Small intestine (tissue), 7 donors: Measurements from ENCODE around the gene GLUL. TPM values are rescaled to one million over a fixed set of nuclear protein-coding genes. Genes with fewer than 3 reads are reported as not detected.
A peak's percentile ranks its signal among the peaks of the same experiment; 100 is the strongest.

Experiments used
- DNase-seq, 2 donors: peaks; one replicate each; pipeline versions ENCODE4 v3.0.0 to v3.0.0-alpha.2; 2013
- FAIRE-seq: peaks from 2 replicates; lab custom pipeline; 2012; peaks lifted over from hg19 to GRCh38; lab: Jason Lieb, UNC
- H3K27ac ChIP-seq, 3 donors: one replicate each; pipeline ENCODE4 v1.5.1; 2013; ENCODE audit warnings: low read length in 2 of 3, mild to moderate bottlenecking in 2 of 3, control low read depth in 1 of 3, inconsistent platforms in 1 of 3, low read depth in 1 of 3, moderate library complexity in 1 of 3
- H3K27me3 ChIP-seq, 3 donors: one replicate each; pipeline ENCODE4 v1.6.1; 2013; ENCODE audit warnings: low read length in 3 of 3, inconsistent platforms in 1 of 3; ENCODE audit not compliant: control insufficient read depth in 3 of 3, insufficient read depth in 3 of 3
- H3K36me3 ChIP-seq, 3 donors: one replicate each; pipeline ENCODE4 v1.6.1; 2013; ENCODE audit warnings: low read length in 3 of 3, inconsistent platforms in 1 of 3, low read depth in 1 of 3, mild to moderate bottlenecking in 1 of 3, moderate library complexity in 1 of 3; ENCODE audit not compliant: control insufficient read depth in 3 of 3, insufficient read depth in 2 of 3
- H3K4me1 ChIP-seq, 3 donors: one replicate each; pipeline ENCODE4 v1.6.1; 2013; ENCODE audit warnings: low read length in 2 of 3, inconsistent platforms in 1 of 3, low read depth in 1 of 3, mild to moderate bottlenecking in 1 of 3, moderate library complexity in 1 of 3; ENCODE audit not compliant: control insufficient read depth in 3 of 3, insufficient read depth in 2 of 3
- H3K4me3 ChIP-seq, 3 donors: one replicate each; pipeline ENCODE4 v1.5.1; 2013; ENCODE audit warnings: low read length in 3 of 3, control low read depth in 1 of 3, inconsistent platforms in 1 of 3, low read depth in 1 of 3, mild to moderate bottlenecking in 1 of 3, moderate library complexity in 1 of 3
- H3K9me3 ChIP-seq, 2 donors: one replicate each; pipeline ENCODE4 v1.6.1; 2013; ENCODE audit warnings: low read depth in 1 of 2, low read length in 1 of 2; ENCODE audit not compliant: control insufficient read depth in 2 of 2, insufficient read depth in 1 of 2
- WGBS, 3 donors: extraction: QIAGEN DNeasy Blood & Tissue Kit; methylation state at CpG; one replicate each; pipeline ENCODE4 v1.1.7; 2013; 5-methylcytosine and 5-hydroxymethylcytosine counted together
- polyA plus RNA-seq, 4 donors: library from polyadenylated mRNA; stranded (reverse) in 3 of 4; unstranded in 1 of 4; fragments of 200-250 nt in 3 of 4; fragments of 120-200 nt in 1 of 4; gene quantifications; one replicate each; pipeline versions ENCODE4 v1.2.1 to v1.2.3, GENCODE V29; 2013
- donor health status: healthy with polysubstance abuse.
- donor health status: control.
- donor health status: control.
- donor health status: Bipolar disorder and iron deficiency.
- donor health status: healthy.

GLUL gene
- polyA plus RNA-seq, 4 donors, result 75.8 to 422 (median 153) TPM

DNA sequence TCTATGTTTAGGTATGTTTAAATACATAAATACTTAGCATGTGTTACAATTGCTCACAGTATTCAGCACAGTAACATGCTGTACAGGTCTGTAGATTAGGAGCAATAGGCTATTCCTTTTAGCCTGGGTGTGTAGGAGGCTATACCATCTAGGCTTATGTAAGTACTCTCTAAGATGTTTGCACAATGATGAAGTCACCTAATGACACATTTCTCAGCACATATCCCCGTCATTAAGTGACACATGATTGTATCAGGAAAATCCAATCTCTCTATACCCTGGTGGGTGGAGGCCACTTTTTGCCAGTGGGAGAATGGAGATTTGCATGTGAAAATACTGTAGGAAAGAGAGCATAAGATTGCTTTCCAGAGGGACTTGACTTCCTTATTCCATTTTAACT, 14.4 kb upstream of the GLUL start:
- FAIRE-seq (no peak), DNase-seq (peak in 1 of 2 donors; percentile 9)
- H3K4me1 ChIP-seq, result no peaks in the 10 kb centered on the region
- no peak overlapping the region for H3K4me3 ChIP-seq
- H3K9me3 ChIP-seq, result peaks cover 0 to 8% of the 10 kb centered on the region in 2 donors
- H3K27me3 ChIP-seq, result peaks cover 0 to 3% (median 0%) of the 10 kb centered on the region in 3 donors
- 17 to 63% (median 37%) methylated on average over 1 of the region's 1 CpG for WGBS, 3 donors
- no peaks in the 10 kb centered on the region for H3K36me3 ChIP-seq
- H3K27ac ChIP-seq, result no peak overlapping the region

DNA sequence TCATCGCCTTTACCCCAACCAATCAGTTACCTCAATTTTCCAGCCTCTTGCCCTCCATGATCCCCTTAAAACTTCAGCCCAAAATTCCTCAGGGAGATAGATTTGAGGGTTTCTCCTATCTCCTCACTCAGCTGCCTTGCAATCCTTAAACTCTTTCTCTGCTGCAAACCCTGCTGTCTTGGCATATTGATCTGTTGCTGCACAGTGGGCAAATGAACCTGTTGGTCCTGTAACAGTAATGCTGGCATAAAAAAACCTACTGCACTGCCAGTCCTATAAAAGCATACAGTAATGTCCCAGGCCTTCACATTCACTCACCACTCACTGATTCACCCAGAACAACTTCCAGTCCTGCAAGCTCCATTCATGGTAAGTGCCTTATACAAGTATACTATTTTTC, 14.0 kb upstream of the GLUL start:
- DNase-seq (no peak), FAIRE-seq (no peak)
- H3K27ac ChIP-seq, result no peak overlapping the region
- no peaks in the 10 kb centered on the region for H3K4me1 ChIP-seq
- H3K4me3 ChIP-seq, result no peak overlapping the region
- H3K36me3 ChIP-seq, result no peaks in the 10 kb centered on the region
- H3K27me3 ChIP-seq, result peaks cover 0 to 3% (median 0%) of the 10 kb centered on the region in 3 donors
- peaks cover 0 to 8% of the 10 kb centered on the region in 2 donors for H3K9me3 ChIP-seq
- 90 to 96% (median 92%) methylated on average over 1 of the region's 1 CpG for WGBS, 3 donors

DNA sequence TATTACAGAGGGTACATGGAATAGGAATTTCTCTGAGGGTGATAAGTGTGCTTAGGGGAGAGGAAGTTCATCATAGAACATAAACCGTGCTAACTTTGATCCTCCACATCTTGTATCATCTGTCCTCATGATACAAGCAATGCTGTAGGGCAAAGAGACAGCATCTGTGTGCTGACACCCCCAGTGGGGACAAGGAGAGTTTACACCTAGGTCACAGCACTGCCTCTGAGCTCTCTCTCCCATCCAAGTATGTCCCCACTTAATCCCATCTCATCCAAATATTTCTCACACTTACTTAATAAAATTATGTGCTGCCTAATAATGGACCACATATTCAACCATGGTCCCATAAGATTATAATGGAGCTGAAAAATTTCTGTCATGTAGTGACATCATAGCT, 13.2 kb upstream of the GLUL start:
- Histone ChIP-seq H3K27ac (no peak overlapping the region), H3K9me3 (peaks cover 0 to 8% of the 10 kb centered on the region in 2 donors), H3K27me3 (peaks cover 0 to 3% (median 0%) of the 10 kb centered on the region in 3 donors), H3K4me3 (no peak overlapping the region), H3K36me3 (no peaks in the 10 kb centered on the region), H3K4me1 (no peaks in the 10 kb centered on the region)
- WGBS, 3 donors, result 53 to 72% (median 64%) methylated on average over 1 of the region's 1 CpG
- no peak for DNase-seq
- no peak for FAIRE-seq

DNA sequence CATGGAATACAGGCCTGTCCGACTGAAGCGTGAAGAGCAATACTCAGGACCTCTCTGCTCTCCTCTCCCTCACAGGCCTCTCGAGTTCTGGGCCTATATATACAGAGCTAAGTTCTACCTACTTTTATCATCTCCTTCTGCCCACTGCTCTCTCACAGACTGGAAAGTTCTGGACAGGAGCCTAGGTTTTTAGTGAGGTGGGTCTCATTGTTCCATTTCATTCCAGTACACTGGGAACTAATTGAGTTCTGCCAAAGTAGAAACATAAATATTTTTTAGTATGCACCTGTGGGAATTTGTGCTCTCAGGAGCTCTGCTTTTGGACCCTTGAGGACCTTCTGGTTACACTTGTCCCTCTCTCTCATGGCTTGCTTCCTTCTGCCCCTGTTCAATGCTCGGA, 9.0 kb upstream of the GLUL start, which contains the start of gene TEDDM1:
Gene TEDDM1, minus strand, starts transcription at position 101 of the 400 bp plus-strand sequence. CDS start 182 bp downstream, outside the sequence.
- 87 to 96% (median 93%) methylated on average over 4 of the region's 4 CpGs for WGBS, 3 donors
- Histone ChIP-seq H3K4me3 (no peak within 1 kb of the TSS), H3K27ac (no peak within 1 kb of the TSS), H3K4me1 (no peaks in the 10 kb centered on the region), H3K27me3 (peaks cover 0 to 2% (median 0%) of the 10 kb centered on the region in 3 donors), H3K9me3 (peaks cover 0 to 6% of the 10 kb centered on the region in 2 donors), H3K36me3 (no peaks in the 10 kb centered on the region)
- FAIRE-seq (no peak), DNase-seq (no peak)

DNA sequence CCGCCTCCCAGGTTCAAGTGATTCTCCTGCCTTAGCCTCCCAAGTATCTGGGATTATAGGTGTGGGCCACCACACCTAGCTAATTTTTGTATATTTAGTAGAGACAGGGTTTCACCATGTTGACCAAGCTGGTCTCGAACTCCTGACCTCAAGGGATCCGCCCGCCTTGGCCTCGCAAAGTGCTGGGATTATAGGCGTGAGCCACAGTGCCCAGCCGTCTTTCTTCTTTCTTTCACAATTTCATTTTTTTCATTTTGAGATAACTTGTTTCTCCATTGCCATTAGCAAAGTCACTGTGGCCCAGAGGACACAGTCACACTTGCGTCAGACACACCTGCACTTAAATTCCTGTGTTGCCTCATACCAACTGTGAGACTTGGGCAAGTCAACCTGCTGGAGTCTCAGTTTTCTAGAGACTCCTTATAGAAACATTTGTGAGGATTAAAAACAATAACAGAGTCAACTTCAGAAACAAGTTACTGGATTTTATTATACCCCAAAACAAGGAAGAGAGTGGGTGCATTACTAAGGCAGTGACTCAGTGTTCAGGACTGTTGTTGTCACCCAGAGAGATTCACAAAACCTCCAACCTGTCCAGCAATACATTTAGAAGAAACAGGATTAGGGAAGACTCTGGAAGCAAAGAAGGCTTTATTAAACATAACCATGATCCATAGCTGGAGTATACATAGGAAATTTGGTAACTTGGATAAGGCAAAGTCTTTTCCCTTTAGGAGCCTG, 6.2 kb upstream of the GLUL start:
- Histone ChIP-seq H3K27me3 (no peaks in the 10 kb centered on the region), H3K9me3 (no peaks in the 10 kb centered on the region), H3K27ac (no peak overlapping the region), H3K36me3 (no peaks in the 10 kb centered on the region), H3K4me1 (no peaks in the 10 kb centered on the region), H3K4me3 (no peak overlapping the region)
- 83 to 85% (median 84%) methylated on average over 8 of the region's 8 CpGs for WGBS, 3 donors
- no peak for FAIRE-seq
- DNase-seq, result peak in 1 of 2 donors; percentile 51

DNA sequence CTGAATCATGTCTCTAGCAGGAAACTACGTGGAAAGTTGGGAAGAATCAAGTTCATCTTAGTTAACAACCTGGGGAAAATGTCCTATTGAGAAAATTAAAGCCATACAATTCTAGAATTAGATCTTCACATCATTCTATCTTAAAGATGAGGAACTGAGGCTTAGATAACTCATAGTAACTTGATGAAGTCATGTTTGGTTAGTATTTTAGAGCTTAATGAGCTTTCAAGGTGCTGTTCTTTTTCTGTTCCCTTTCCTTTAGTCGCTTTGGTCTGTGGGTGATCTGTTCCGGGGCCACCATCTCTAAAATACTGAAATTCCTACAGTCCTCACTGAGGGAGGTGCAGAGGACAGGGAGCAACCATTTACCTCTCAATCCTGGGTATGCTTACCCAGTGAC, 4.3 kb upstream of the GLUL start:
- H3K36me3 ChIP-seq, result no peaks in the 10 kb centered on the region
- DNase-seq (no peak), FAIRE-seq (no peak)
- H3K27ac ChIP-seq, result no peak overlapping the region
- no peak overlapping the region for H3K4me3 ChIP-seq
- no peaks in the 10 kb centered on the region for H3K27me3 ChIP-seq
- WGBS, 3 donors, result 88 to 92% (median 90%) methylated on average over 3 of the region's 3 CpGs
- peaks cover 0 to 5% (median 0%) of the 10 kb centered on the region in 3 donors for H3K4me1 ChIP-seq
- no peaks in the 10 kb centered on the region for H3K9me3 ChIP-seq

DNA sequence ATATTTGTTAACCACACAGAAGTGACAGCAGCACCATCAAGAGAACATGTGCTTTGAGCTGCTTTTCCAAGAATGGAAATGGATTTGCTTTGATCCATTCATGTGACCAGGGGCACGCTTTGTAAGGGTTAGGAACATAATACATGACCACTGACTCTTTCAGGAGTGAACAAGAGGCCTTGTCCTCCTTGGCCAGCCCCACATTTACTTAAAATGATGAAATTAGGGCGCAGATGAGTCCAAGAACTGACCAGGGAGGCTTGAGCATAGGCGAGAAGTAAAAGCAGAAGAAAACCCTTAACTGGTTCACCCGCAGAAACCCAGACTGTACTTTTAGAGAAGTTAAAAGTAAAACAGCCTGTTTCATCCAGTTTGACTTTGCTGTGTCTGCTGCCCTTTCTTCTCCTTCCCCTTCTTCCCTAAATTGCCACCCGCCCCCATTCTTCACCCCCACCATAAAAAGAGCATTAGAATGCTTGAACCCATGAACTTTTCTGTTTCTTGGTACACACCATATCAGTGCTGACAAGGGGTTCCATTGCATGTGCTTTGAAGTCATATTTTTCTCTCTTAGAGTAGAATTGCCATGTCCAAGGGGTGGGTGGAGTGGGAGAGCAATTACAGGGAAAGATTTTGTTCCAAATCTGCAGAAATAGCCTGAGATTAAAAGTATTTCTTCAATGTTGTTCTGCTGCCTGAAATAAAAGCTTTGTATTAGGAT, 2.6 kb upstream of the GLUL start:
- FAIRE-seq, result no peak
- 61 to 72% (median 71%) methylated on average over 5 of the region's 5 CpGs for WGBS, 3 donors
- H3K36me3 ChIP-seq, result peaks cover 0 to 10% (median 0%) of the 10 kb centered on the region in 3 donors
- no peaks in the 10 kb centered on the region for H3K27me3 ChIP-seq
- H3K9me3 ChIP-seq, result no peaks in the 10 kb centered on the region
- H3K4me1 ChIP-seq, result peaks cover 0 to 5% (median 0%) of the 10 kb centered on the region in 3 donors
- H3K27ac ChIP-seq, result peak overlapping the region in 1 of 3 donors; percentile 24
- DNase-seq, result no peak
- no peak overlapping the region for H3K4me3 ChIP-seq
